Measurements from ENCODE around the gene VCPKMT.

VCPKMT gene

DNA sequence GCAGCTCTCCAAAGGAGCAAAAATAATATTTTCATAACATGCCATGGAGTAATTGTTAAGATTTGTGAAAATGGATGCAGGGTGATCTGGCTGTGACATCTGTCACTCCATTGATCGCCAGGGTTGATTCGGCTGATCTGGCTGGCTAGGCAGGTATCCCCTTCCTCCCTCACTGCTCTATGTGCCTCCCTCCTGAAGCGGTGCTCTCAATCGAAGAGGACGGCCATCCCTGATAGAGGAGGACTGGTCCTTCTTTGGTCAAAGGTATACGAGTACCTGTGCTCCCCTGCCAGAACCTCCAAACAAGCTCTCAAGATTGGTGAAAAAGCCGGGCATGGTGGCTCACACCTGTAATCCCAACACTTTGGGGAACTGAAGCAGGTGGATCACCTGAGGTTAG, 47.9 kb downstream of the VCPKMT start:
- H3K27me3 Mint-ChIP-seq (ENCODE audit: low read depth, poor library complexity) = peaks cover 9% of the 10 kb centered on the region
- H3K4me3 Mint-ChIP-seq = no peak overlapping the region
- H3K4me1 Mint-ChIP-seq = peaks cover 26% of the 10 kb centered on the region
- DNase-seq = no peak
- H3K36me3 Mint-ChIP-seq (ENCODE audit: low read depth) = peaks cover 7% of the 10 kb centered on the region
- peaks cover 12% of the 10 kb centered on the region for H3K9me3 Mint-ChIP-seq
- H3K27ac Mint-ChIP-seq = no peak overlapping the region
- TF ChIP-seq, protein P1, sequence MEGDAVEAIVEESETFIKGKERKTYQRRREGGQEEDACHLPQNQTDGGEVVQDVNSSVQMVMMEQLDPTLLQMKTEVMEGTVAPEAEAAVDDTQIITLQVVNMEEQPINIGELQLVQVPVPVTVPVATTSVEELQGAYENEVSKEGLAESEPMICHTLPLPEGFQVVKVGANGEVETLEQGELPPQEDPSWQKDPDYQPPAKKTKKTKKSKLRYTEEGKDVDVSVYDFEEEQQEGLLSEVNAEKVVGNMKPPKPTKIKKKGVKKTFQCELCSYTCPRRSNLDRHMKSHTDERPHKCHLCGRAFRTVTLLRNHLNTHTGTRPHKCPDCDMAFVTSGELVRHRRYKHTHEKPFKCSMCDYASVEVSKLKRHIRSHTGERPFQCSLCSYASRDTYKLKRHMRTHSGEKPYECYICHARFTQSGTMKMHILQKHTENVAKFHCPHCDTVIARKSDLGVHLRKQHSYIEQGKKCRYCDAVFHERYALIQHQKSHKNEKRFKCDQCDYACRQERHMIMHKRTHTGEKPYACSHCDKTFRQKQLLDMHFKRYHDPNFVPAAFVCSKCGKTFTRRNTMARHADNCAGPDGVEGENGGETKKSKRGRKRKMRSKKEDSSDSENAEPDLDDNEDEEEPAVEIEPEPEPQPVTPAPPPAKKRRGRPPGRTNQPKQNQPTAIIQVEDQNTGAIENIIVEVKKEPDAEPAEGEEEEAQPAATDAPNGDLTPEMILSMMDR (IDR thresholded peaks at IDR 0.05) = no peak

DNA sequence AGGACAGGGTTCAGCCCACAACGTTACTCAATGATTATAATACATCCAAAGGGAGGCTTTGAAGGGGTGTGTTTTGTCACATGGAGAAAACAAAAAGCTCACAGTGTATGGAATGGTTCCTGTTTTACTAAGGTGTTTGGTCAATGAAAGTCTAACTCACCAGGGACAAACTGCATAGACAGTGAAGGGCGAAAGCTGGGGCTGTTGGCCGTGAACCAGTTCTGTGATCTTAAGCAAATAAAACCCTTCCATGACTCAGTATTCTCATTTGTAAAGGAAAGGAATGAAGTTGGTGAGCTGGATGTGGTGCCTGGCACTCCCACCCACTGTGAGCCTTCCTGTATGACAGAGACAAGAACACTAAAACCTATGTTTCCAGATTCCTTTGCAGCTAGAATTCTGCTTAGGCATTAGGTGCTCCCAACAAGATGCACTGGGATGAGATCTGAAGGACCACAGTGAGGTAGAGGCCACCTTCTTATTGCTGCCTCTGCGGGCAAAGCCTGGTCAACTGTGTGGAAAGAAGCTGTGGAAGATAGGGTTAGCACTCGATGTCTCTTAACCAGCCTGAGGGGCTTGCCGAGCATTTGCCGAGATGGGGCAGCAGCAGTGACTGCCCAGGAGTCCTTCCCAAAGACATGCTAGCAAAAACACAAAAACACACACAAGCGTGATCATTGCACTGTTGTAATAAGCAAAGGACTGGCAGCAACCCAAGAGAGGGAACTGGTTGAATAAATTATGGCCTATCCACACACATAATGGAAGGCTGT, 48.5 kb downstream of the VCPKMT start:
- peaks cover under 1% of the 10 kb centered on the region for H3K36me3 Mint-ChIP-seq (ENCODE audit: low read depth)
- DNase-seq = no peak
- peaks cover 9% of the 10 kb centered on the region for H3K27me3 Mint-ChIP-seq (ENCODE audit: low read depth, poor library complexity)
- peaks cover 7% of the 10 kb centered on the region for H3K9me3 Mint-ChIP-seq
- TF ChIP-seq, protein P1 (IDR thresholded peaks at IDR 0.05) = no peak
- no peak overlapping the region for H3K27ac Mint-ChIP-seq
- no peak overlapping the region for H3K4me3 Mint-ChIP-seq
- H3K4me1 Mint-ChIP-seq = peaks cover 32% of the 10 kb centered on the region

DNA sequence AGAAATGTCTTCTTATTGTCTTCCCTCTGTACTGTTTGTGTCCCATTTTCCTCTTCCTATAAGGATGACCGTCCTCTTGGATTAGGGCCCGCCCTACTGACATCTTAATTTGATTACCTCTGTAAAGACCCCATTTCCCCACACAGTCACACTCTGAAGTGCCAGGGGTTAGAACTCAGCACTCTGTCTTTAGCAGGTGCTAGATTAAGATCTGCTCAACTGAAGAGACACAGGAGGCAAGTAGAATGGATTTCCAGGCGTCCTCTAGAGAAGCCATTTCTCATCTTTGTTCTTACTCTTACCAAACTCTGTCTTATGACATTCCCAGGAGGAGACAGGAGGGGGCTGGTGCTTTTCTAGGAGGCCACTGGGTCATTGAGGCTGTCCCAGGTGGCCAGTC, 50.8 kb downstream of the VCPKMT start:
- no peak overlapping the region for H3K4me3 Mint-ChIP-seq
- peaks cover 42% of the 10 kb centered on the region for H3K4me1 Mint-ChIP-seq
- TF ChIP-seq, protein P1 (IDR thresholded peaks at IDR 0.05) = no peak
- no peaks in the 10 kb centered on the region for H3K9me3 Mint-ChIP-seq
- H3K27me3 Mint-ChIP-seq (ENCODE audit: low read depth, poor library complexity) = peaks cover 9% of the 10 kb centered on the region
- no peak for DNase-seq
- H3K36me3 Mint-ChIP-seq (ENCODE audit: low read depth) = no peaks in the 10 kb centered on the region
- H3K27ac Mint-ChIP-seq = no peak overlapping the region

DNA sequence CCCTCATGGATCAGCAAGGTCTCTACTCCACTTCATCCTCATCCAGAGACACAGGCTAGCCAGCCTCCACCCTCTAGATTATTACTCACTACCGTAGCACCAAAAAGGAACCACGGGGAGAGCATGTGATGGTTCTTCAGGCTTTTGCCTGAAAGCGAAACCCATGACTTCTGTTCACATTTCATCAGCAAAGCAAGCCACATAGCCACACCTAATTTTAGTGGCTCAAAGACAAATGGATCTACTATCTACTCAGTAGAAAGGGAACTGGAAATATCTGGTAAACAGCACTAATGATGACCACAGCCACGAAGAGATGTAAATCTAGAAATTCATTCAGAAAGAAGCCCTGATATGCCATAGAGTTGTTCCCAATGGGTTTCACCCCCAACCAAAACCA, 51.4 kb downstream of the VCPKMT start:
- Mint-ChIP-seq H3K27ac (no peak overlapping the region), H3K4me3 (no peak overlapping the region), H3K4me1 (peaks cover 48% of the 10 kb centered on the region), H3K9me3 (no peaks in the 10 kb centered on the region), H3K27me3 (ENCODE audit: low read depth, poor library complexity) (peaks cover 9% of the 10 kb centered on the region), H3K36me3 (ENCODE audit: low read depth) (no peaks in the 10 kb centered on the region)
- DNase-seq = no peak
- TF ChIP-seq, protein P1 (IDR thresholded peaks at IDR 0.05) = no peak

DNA sequence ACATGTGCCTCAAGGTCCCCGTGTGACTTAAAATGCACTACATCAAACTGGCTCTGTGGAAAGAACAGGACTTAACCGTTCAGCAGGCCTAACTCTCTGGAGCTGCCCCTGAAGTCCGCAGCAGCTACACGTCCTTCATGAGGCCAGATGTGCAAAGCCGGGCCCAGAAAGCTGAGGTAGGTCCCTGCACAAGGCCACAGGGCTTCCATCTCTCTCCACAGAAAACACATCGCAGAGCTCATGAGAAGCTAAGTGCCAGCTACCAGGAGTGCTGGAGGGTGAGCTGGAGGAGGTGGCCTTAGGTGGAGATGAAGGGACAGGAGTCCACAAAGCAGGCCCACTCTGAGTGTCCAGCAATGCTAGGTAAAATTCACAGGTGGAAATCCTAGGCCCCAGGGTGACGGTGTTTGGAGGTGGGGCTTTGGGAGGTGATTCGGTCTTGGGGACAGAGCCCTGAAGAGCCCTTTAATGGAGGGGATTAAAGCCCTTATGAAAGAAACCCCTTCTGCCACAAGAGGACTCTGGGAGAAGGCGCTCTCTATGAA, 52.4 kb downstream of the VCPKMT start:
- TF ChIP-seq, protein P1 (IDR thresholded peaks at IDR 0.05) = no peak
- peaks cover 9% of the 10 kb centered on the region for H3K27me3 Mint-ChIP-seq (ENCODE audit: low read depth, poor library complexity)
- no peak overlapping the region for H3K27ac Mint-ChIP-seq
- peaks cover 58% of the 10 kb centered on the region for H3K4me1 Mint-ChIP-seq
- no peaks in the 10 kb centered on the region for H3K36me3 Mint-ChIP-seq (ENCODE audit: low read depth)
- H3K9me3 Mint-ChIP-seq = no peaks in the 10 kb centered on the region
- no peak for DNase-seq
- no peak overlapping the region for H3K4me3 Mint-ChIP-seq
